Uterus (tissue), 4 donors: ENCODE data around the gene TANGO2. TPM values are rescaled to one million over a fixed set of nuclear protein-coding genes. Genes with fewer than 3 reads are reported as not detected.

Experiments
- DNase-seq, 2 donors: peaks; one replicate each; pipeline ENCODE4 v3.0.0-alpha.2; 2019 to 2020
- H3K27ac ChIP-seq, 2 donors: fragments of 200-600 bp; sonication (generic); 1 replicate in 1 of 2; 2 replicates in 1 of 2; pipeline ENCODE4 v1.5.1; 2016 to 2018
- H3K27me3 ChIP-seq, 2 donors: fragments of 200-600 bp; sonication (generic); one replicate each; pipeline ENCODE4 v1.5.1; 2018 to 2019; ENCODE audit warnings: control low read depth in 1 of 2
- H3K36me3 ChIP-seq, 2 donors: fragments of 200-600 bp; sonication (generic); one replicate each; pipeline ENCODE4 v1.5.1; 2019; ENCODE audit warnings: control low read depth in 1 of 2
- H3K4me1 ChIP-seq, 2 donors: fragments of 200-600 bp; sonication (generic); one replicate each; pipeline ENCODE4 v1.5.1; 2018 to 2019; ENCODE audit warnings: control low read depth in 1 of 2
- H3K4me3 ChIP-seq, 2 donors: fragments of 200-600 bp; sonication (generic); 1 replicate in 1 of 2; 2 replicates in 1 of 2; pipeline ENCODE4 v1.5.1; 2018 to 2019; ENCODE audit warnings: mild to moderate bottlenecking in 1 of 2
- H3K9me3 ChIP-seq, 2 donors: fragments of 200-600 bp; sonication (generic); one replicate each; pipeline ENCODE4 v1.5.1; 2019; ENCODE audit warnings: control low read depth in 1 of 2
- CTCF ChIP-seq, 4 experiments: fragments of 200-600 bp in 2 of 4; fragments of 450-650 bp in 2 of 4; sonication (generic) in 2 of 4; IDR thresholded peaks; one replicate each; pipeline ENCODE4 v1.5.1; 2016 to 2019; ENCODE audit warnings: antibody characterized with exemption in 4 of 4, mild to moderate bottlenecking in 2 of 4, moderate library complexity in 1 of 4
- POLR2A ChIP-seq, 2 donors: fragments of 450-650 bp; IDR thresholded peaks; one replicate each; pipeline ENCODE4 v1.6.1; 2016; ENCODE audit warnings: antibody characterized with exemption in 2 of 2, mild to moderate bottlenecking in 1 of 2, moderate library complexity in 1 of 2
- intact Hi-C: fragments of 100-400 bp; cut with DNase I; formaldehyde crosslinking; loops from one replicate; pipeline ENCODE4 v1.15.1; 2023; ENCODE audit warnings: low total_unique reads
- total RNA-seq, 4 donors: library from RNA; depleted of rRNA in 3 of 4; stranded (reverse); fragments of >200 nt in 3 of 4; gene quantifications; one replicate each; pipeline versions ENCODE4 v1.1.0 to v1.2.4, GENCODE V29; 2014 to 2023
- donor health status: DM: yes; HTN: yes; CAD: no.

Gene TANGO2
- total RNA-seq, 4 donors from 2014 or later: 2.8 to 25.1 (median 13.3) TPM

- DNase-seq: no peak
- intact Hi-C loops: no loop called here
- Histone ChIP-seq H3K9me3 (no peaks in the 10 kb centered on the region), H3K27me3 (no peaks in the 10 kb centered on the region), H3K4me1 (peaks cover 0 to 6% of the 10 kb centered on the region in 2 donors), H3K27ac (no peak overlapping the region), H3K36me3 (no peaks in the 10 kb centered on the region), H3K4me3 (no peak overlapping the region)
- TF ChIP-seq CTCF (IDR thresholded peaks at IDR 0.05): no peak
- no peak for TF ChIP-seq POLR2A (IDR thresholded peaks at IDR 0.05)
Measured at GRCh38 chr22:20089226-20089976, 68.5 kb downstream of the TANGO2 start.

GRCh38 chr22:20089977-20090729, 69.2 kb downstream of the TANGO2 start:
- Histone ChIP-seq H3K4me3 (no peak overlapping the region), H3K4me1 (no peaks in the 10 kb centered on the region), H3K27ac (no peak overlapping the region), H3K27me3 (no peaks in the 10 kb centered on the region), H3K9me3 (no peaks in the 10 kb centered on the region), H3K36me3 (no peaks in the 10 kb centered on the region)
- no peak for DNase-seq
- intact Hi-C loops: no loop called here
- TF ChIP-seq CTCF (IDR thresholded peaks at IDR 0.05) (no peak), POLR2A (IDR thresholded peaks at IDR 0.05) (no peak)

GRCh38 chr22:20090730-20091240, 69.9 kb downstream of the TANGO2 start:
- TF ChIP-seq POLR2A (IDR thresholded peaks at IDR 0.05) (no peak), CTCF (IDR thresholded peaks at IDR 0.05) (no peak)
- Histone ChIP-seq H3K27ac (no peak overlapping the region), H3K4me3 (no peak overlapping the region), H3K27me3 (no peaks in the 10 kb centered on the region), H3K36me3 (no peaks in the 10 kb centered on the region), H3K9me3 (no peaks in the 10 kb centered on the region), H3K4me1 (no peaks in the 10 kb centered on the region)
- DNase-seq: no peak
- intact Hi-C loops: no loop called here

- no peak for DNase-seq
- Histone ChIP-seq H3K4me3 (no peak overlapping the region), H3K4me1 (no peaks in the 10 kb centered on the region), H3K36me3 (no peaks in the 10 kb centered on the region), H3K27ac (no peak overlapping the region), H3K27me3 (no peaks in the 10 kb centered on the region), H3K9me3 (no peaks in the 10 kb centered on the region)
- intact Hi-C loops: no loop called here
- TF ChIP-seq CTCF (IDR thresholded peaks at IDR 0.05) (no peak), POLR2A (IDR thresholded peaks at IDR 0.05) (no peak)
Measured at GRCh38 chr22:20091690-20092476, 71.0 kb downstream of the TANGO2 start.
